Hematopoietic multipotent progenitor cell treated with erythropoietin and hydrocortisone succinate and interleukin-3 and kit ligand, for 8 days (in vitro differentiated cells): ENCODE measurements around the gene STK16.

Experiments
- DNase-seq: peaks from one replicate; pipeline ENCODE4 v3.0.0-alpha.2; 2015

STK16 gene

GRCh38 chr2:219214141-219214540, 31.1 kb upstream of the STK16 start:
- DNase-seq, result no peak

DNA sequence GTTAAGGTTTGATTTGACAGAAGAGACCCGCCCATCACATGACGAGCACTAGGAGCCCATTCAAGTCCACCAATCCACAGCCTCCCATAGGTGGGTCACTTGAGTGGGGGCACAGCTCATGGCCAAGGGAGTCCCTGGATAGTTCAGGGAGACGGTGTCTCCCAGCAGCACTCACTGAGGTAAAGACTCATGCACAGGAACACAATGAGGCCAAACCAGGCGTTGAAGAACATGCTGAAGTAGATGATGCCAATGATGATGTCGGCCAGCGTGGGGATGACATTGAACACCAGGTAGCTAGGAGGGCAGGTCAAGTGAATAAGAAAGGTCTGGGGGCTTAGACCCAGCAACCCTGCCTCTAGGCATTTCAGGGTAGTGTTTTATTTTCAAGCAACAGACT, 30.5 kb upstream of the STK16 start:
- DNase-seq, result no peak

DNA sequence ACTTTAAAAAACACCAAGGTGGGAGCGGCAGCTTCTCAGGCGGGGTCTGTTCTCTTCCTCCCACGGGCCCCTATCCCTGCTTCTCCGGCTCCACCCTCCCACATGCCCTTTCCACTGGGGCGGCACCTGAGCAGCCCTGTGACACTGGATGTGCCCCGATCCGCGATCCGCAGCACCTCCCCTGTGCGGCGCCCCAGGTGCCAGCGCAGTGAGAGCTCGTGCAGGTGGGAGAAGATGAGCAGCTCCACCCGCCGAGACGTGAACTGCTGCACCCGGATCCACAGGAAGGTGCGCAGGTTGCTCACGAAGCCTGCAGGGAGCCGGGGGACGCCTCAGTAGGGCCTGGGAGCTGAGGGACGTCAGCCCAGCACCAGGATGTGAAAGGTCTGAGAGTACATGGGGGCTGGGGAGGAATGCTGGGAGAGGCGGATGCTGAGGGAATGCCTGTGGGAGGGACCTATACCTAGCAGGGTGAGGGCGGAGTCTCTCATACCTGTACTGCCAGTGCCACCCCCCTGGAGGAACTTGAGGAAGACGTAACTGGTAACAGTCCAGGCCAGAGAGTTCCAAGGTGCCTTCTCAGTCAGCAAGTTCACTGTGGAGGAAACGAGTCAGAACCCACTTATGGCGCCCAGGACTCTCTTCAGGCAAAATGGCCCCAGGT, 29.3 kb upstream of the STK16 start:
- DNase-seq, result no peak

DNA sequence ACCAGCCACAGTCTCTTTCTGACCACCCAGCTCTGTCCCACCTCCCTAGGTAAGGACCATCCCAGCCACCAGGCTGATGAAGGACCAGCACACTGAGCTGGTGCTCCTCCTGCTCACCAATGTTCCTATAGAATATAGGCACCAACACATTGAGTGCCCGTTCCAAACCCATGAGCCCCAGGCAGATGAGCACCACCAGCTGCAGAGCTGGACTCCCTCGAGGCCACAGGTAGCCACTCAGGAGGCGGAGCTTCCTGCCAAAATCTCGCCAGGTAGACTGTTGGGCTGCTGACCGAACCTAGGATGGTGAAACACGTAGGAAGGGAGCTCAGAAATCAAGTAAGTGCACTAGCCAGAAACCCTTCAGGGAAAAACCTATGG, 28.8 kb upstream of the STK16 start:
- no peak for DNase-seq

DNA sequence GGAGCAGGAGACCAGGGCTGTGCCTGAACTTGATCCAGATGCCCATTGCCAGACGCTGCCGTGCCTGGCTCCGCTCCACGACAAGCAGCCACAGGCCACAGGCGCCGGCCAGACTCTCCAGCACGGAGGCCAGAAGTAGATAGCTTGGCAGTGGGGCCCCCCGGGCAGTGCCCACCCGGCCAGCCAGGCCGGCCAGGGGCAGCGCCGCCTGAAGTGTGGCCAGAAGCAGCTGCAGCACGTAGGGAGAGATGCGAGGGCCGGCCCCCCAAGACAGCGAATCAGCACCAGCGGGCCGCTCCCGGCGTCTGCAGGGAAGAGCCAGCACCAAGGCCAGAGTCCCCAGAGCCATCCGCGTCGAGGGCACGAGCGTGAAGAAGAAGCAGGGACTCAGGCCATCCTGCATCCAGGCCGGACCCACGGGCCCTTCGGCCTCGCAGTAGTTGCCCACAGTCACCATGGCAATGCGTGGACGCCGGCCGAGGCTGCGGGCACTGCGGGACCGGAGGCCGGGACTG, 27.0 kb upstream of the STK16 start:
- peak; percentile 69 for DNase-seq

GRCh38 chr2:219218732-219219701, 26.3 kb upstream of the STK16 start, which contains the start of gene ABCB6:
Gene ABCB6 (minus strand): TSS chr2:219218958. CDS start chr2:219218673, 285 bp downstream.
- DNase-seq, result peak; percentile 97

DNA sequence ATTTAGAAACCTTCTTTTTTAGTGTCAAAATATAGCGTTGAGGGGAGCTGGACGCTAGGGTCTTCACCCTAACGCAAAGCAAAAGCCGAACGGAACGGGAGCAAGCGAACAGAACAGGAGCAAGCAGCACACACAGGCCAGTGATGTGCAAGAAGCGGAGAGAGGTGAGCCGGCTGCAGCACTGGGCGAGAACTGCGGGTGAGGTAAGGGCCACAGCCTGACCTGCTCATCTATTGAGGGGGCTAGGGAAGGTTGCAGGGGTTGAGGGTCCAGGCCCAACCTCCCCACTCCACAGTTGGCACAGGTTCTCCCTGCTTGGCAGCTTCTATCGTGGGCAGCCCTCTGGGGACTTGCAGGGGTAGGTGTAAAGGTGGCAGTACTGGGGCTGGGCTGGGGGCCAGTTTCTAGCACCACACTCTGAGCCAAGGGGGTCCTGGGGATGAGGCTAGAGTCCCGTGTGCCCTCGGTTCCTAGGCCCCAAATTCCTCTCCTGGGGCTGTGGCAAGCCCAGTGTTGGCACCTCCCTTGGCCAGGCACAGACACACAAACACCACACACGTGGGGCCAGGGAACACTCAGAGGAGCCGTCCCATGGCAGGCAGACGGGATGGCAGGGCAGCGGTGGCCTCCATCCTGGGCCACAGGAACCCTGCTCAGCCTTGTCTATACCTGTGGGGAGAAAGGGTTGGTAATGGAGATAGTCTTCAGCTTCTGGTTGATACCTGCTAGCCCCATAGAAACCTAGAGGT, 25.3 kb upstream of the STK16 start:
- DNase-seq, result no peak

DNA sequence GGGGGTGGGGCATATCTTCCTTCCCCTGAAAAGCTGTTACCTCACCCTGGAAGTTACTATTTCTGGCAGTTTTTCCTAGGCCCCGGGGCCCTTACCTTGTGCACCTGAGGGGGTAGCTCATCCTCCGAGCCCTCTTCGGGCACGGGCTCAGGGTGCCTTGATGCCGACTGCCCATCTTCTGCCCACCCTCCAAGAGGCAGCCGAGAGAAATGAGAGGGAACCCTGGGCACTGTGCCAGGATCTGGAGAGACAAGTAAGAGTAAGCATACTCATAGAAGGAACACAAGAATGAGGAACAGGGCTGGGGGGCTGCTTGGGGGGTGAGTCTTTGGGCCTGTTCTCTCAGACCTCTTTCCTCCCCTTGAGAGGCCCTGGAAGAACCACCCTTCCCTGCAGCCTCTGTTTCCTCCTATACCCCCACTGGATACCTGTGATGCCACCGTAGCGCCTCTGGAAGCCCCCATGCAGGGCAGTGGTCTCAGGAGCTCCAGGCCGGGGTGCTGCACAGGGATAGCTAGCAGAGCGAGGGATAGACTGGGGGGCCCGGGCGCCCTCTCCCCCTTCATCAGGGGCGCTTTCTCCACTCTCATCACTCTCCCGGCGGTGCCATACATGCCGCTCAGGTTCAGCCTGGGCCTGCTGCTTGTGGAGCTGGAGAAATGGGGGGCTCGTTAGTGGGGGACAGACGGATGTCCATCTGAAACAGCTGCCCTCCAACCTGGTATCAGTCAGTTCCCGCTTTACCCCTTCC, 24.5 kb upstream of the STK16 start:
- DNase-seq, result peak; percentile 39

GRCh38 chr2:219221957-219222518, 23.2 kb upstream of the STK16 start:
- DNase-seq, result no peak

DNA sequence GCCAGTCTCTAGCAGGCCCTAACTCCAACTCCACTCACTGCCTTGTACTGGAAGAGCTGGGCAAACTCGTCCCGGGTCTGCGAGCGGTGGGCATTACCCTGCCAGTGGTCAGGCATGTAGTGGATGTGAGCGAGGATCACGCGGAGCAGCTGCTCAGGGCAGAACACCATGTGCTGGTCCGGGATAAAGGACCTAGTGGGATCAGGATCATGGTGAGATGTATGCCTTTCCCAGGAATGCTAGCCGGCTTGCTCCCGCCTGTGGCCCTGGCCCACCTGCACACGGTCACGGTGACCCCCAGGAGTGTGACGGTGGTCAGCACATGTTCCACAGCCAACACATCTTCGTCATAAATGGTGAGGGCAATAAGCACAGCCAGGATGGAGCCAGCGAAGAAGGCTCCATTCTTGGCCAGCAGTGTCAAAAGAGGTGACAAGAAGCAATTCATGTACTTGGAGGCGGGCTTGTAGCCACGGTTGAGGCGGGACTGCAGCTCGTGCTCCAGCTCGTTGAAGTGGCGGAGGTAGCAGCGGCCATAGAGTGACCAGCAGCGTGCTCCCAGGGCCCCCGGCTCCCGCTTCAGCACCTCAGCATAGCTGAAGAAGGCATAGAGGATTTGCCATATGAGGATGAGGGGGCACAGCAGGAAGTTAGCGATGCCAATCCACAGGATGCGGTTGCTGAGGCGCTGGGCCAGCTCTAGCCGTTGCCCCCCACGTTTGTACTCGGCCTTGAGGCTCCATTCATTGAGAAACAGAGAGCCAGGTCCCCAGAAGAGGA, 21.3 kb upstream of the STK16 start:
- no peak for DNase-seq

DNA sequence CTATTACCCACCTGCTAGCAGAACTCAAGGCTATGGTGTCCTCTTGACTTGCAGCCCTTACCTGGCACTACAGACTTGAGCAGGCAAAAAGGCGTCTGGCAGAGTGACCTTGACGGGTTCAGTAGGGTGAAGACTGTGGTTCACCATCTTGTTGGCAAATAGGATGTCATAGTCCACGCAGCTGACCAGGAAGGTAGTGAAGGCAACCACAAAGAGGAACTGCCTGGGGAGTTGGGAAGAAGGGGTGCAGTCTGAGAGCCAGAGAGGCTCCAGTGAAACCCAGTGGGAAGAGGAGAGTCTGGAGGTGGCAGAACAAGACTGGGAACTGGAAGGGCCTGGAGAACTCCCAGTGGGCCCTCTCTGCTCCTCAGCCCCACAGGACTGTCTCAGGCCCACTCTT, 19.9 kb upstream of the STK16 start:
- DNase-seq, result no peak

DNA sequence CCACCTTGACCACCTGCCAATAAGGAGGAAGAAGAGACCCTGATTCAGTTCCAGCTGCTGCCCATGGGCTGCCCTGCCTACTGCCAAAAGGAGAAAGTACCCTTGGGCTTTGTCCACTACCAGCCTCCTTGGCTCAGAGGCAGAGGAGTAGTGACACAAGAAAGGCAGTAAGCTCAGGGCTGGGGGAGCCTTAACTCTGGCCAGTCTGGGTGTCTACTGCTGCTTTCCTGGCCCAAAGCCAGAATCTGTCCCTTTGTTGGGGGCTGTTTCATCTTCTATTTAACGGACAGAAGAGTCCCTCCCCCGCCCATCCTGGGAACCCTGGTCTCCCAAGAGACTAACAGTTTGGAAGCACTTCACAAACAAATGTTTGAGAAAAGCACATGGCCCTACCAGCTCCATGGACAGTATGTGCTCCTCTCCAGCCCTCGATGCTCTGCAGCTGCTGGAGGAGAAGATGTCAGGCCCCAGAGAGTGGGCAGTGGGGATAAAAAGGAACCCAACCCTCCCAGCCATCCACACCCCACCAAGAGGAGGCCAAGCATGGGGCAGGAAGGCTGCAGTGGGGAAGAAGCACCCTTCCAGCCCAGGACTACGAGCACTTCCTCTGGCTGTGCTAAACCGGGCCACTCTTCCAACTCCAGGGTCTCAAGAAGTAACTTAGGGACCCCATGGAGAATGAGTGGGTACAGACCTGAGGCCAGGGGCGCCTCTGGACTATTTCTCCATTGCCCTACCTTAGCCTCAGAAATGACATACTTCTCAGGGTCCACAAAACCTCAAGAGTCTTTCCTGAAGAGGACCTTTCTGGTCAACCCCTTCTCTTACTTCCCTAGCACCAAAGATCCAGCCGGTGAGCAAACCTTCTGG, 17.0 kb upstream of the STK16 start:
- DNase-seq, result no peak

DNA sequence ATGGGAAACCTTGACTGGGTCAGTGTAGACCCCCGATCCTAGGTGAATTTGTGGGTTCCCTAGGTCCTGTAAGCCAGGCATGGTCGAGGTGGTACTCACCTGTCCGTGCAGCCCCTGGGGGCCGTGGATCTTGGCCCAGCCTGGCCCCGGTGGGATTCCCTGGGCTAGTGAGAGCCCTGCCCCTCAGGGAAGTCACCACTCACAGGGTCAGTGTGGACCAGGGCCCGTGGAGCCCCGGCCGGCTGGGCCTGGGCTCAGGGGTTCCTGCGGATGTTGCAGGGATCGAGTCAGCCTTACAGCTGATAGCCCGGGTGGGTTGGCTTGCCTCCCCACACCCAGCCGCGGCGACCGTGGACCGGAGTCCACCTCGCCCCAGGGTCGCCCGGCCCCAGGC, 16.4 kb upstream of the STK16 start:
- DNase-seq, result no peak

GRCh38 chr2:219229305-219230058, 15.8 kb upstream of the STK16 start, which contains the start of the genes ANKZF1 and ATG9A:
Gene ANKZF1 (plus strand): TSS chr2:219229806. CDS start chr2:219230258, 452 bp downstream.
Gene ATG9A (minus strand): TSS chr2:219229636. CDS start chr2:219228024, 1,612 bp downstream.
- DNase-seq, result peak; percentile 100

DNA sequence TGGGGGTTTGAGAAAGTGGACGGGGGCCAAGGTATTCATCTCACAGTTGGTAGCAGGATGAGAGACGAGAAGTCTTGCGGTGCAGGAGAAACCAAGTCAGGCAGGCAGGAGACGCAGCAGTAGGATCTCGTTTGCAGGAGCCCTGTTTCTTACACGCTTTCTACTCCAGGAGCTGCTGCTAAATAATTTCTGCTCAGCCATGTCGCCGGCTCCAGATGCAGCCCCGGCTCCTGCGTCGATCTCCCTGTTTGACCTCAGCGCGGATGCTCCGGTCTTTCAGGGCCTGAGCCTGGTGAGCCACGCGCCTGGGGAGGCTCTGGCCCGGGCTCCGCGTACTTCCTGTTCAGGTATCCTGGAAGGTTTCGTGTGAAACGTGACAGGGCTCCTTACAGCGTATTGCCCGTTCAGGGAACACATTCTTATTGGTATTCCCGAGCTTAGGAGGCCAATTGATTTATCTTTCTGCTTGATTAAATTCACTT, 15.2 kb upstream of the STK16 start:
- peak; percentile 53 for DNase-seq

DNA sequence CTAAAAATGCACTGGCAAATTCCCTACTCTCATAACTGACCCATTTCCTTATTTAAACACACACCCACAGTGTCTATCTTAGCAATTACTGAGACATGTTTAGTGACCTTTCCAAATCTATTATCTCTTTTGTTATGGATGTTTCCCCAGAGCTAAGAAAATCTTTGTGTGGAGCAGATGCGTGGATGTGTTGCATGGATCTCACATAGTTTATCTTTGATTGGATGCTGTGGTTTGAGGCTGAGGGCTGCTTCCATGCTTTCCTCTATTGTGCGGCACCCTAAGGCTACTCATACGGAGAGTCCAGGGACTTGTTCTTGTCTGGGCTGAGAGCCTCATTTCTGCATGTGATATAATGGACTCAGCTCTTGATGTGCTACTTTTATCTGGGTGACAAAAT, 10.9 kb upstream of the STK16 start:
- no peak for DNase-seq

DNA sequence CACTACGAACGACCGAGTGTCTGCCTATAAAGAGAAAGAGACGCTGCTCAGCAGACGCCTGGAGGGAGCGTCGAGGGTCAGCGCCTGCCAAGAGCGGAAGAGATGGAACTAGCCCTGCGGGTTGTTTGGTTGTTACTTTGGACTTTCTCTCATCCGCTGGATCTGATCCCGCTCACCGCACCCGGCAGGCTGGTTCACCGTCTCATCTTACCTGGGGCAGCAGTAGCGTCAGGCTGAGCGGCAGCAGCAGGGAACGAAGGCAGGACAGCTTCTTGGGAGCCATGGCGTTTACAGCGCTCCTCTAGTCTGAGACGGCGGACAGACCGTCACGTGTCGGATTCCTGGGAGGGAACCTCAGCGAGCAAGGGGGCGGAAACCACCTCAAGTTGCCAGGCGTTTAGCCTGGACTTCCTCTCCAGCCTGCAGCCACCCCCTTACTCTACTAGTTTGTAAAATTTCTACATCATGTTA, 2.0 kb upstream of the STK16 start:
- peak; percentile 21 for DNase-seq

DNA sequence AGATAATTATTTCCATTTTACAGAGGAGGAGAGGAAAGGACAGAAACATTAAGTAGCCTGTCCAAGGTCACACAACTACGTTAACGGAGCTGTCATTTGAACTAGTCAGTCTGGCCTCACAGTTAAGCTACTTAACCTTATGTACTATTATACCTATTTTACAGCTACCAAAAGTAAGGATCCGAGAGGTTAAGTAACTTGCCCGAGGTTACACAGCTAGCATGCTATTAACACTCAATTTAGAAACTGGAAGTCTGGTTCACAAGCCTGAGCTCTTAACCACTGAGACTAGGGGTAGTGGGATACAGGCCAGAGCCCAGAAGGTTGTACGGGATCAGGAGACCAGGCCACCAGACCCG, 511 bp upstream of the STK16 start:
- DNase-seq, result no peak

DNA sequence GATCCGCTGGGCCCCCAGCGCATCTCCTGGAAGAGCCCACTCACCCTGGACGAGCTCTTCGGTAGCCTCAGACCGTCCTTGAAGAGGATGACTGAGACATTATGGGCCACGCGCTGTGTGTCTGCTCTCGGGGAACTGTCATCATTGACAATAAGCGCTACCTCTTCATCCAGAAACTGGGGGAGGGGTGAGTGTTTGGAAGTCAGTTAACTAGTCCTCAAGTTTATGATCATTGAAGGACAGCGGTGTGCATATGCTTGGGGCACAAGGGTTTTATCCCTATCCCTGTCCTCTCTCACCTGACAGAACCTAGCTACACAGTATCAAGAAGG, 586 bp downstream of the STK16 start:
- peak; percentile 18 for DNase-seq
